Prostate gland (tissue), 2 donors: Measurements from ENCODE around the gene AXDND1.

Source experiments
- POLR2A ChIP-seq: fragments of 450-650 bp; IDR thresholded peaks from one replicate; pipeline ENCODE4 v1.6.1; 2016; ENCODE audit warnings: antibody characterized with exemption, mild to moderate bottlenecking
- POLR2AphosphoS5 ChIP-seq: sonication (generic); formaldehyde crosslinking; IDR thresholded peaks from one replicate; pipeline ENCODE4 v1.6.1; 2017; ENCODE audit warnings: antibody characterized with exemption
- TF ChIP-seq, protein P1 (sequence below), 4 experiments: fragments of 200-600 bp in 2 of 4; fragments of 450-650 bp in 2 of 4; sonication (generic) in 2 of 4; IDR thresholded peaks; 1 replicate in 3 of 4; 2 replicates in 1 of 4; pipeline ENCODE4 v1.5.1; 2016 to 2019; ENCODE audit warnings: antibody characterized with exemption in 4 of 4, mild to moderate bottlenecking in 2 of 4, moderate library complexity in 2 of 4

- TF ChIP-seq, protein P1, sequence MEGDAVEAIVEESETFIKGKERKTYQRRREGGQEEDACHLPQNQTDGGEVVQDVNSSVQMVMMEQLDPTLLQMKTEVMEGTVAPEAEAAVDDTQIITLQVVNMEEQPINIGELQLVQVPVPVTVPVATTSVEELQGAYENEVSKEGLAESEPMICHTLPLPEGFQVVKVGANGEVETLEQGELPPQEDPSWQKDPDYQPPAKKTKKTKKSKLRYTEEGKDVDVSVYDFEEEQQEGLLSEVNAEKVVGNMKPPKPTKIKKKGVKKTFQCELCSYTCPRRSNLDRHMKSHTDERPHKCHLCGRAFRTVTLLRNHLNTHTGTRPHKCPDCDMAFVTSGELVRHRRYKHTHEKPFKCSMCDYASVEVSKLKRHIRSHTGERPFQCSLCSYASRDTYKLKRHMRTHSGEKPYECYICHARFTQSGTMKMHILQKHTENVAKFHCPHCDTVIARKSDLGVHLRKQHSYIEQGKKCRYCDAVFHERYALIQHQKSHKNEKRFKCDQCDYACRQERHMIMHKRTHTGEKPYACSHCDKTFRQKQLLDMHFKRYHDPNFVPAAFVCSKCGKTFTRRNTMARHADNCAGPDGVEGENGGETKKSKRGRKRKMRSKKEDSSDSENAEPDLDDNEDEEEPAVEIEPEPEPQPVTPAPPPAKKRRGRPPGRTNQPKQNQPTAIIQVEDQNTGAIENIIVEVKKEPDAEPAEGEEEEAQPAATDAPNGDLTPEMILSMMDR (IDR thresholded peaks at IDR 0.05), result no peak
- TF ChIP-seq POLR2A (no peak), POLR2AphosphoS5 (no peak)
These were observed 24.9 kb upstream of the AXDND1 start for GRCh38 chr1:179340918-179341317.
